Measurements from ENCODE around the gene SLC38A5.

SLC38A5 gene

GRCh38 chrX:48492293-48492910 lies 22.3 kb upstream of the SLC38A5 start:
- in situ Hi-C loops (cut with MboI; ENCODE audit: low sequenced_read_pairs): no loop called here

- in situ Hi-C loops (cut with MboI; ENCODE audit: low sequenced_read_pairs): no loop called here
Measured at GRCh38 chrX:48491809-48492208, 21.7 kb upstream of the SLC38A5 start.

GRCh38 chrX:48490661-48491060 lies 20.6 kb upstream of the SLC38A5 start:
- in situ Hi-C loops (cut with MboI; ENCODE audit: low sequenced_read_pairs): no loop called here

- in situ Hi-C loops (cut with MboI; ENCODE audit: low sequenced_read_pairs): no loop called here
Measured at GRCh38 chrX:48489892-48490291, 19.8 kb upstream of the SLC38A5 start.

GRCh38 chrX:48489296-48489695 lies 19.2 kb upstream of the SLC38A5 start:
- in situ Hi-C loops (cut with MboI; ENCODE audit: low sequenced_read_pairs): no loop called here

GRCh38 chrX:48488034-48488433 lies 18.0 kb upstream of the SLC38A5 start:
- in situ Hi-C loops (cut with MboI; ENCODE audit: low sequenced_read_pairs): no loop called here

- in situ Hi-C loops (cut with MboI; ENCODE audit: low sequenced_read_pairs): no loop called here
Measured at GRCh38 chrX:48487362-48487798, 17.3 kb upstream of the SLC38A5 start.

- in situ Hi-C loops (cut with MboI; ENCODE audit: low sequenced_read_pairs): no loop called here
Measured at GRCh38 chrX:48482526-48482925, 12.5 kb upstream of the SLC38A5 start.

GRCh38 chrX:48480583-48480982 lies 10.5 kb upstream of the SLC38A5 start:
- in situ Hi-C loops (cut with MboI; ENCODE audit: low sequenced_read_pairs): no loop called here

GRCh38 chrX:48480142-48480541 lies 10.1 kb upstream of the SLC38A5 start:
- in situ Hi-C loops (cut with MboI; ENCODE audit: low sequenced_read_pairs): no loop called here

GRCh38 chrX:48478806-48479205 lies 8.7 kb upstream of the SLC38A5 start:
- in situ Hi-C loops (cut with MboI; ENCODE audit: low sequenced_read_pairs): no loop called here

- in situ Hi-C loops (cut with MboI; ENCODE audit: low sequenced_read_pairs): no loop called here
Measured at GRCh38 chrX:48477960-48478755, 8.1 kb upstream of the SLC38A5 start.

GRCh38 chrX:48476919-48477318 lies 6.9 kb upstream of the SLC38A5 start:
- in situ Hi-C loops (cut with MboI; ENCODE audit: low sequenced_read_pairs): no loop called here

- in situ Hi-C loops (cut with MboI; ENCODE audit: low sequenced_read_pairs): no loop called here
Measured at GRCh38 chrX:48475774-48476577, 5.9 kb upstream of the SLC38A5 start, which contains the start of gene FTSJ1. TSS of gene FTSJ1 (plus strand) at chrX:48476199. CDS start at chrX:48478048, 1,849 bp downstream.

- in situ Hi-C loops (cut with MboI; ENCODE audit: low sequenced_read_pairs): no loop called here
Measured at GRCh38 chrX:48475296-48475695, 5.2 kb upstream of the SLC38A5 start.

- in situ Hi-C loops (cut with MboI; ENCODE audit: low sequenced_read_pairs): no loop called here
Measured at GRCh38 chrX:48474581-48474980, 4.5 kb upstream of the SLC38A5 start.

- in situ Hi-C loops (cut with MboI; ENCODE audit: low sequenced_read_pairs): no loop called here
Measured at GRCh38 chrX:48474127-48474526, 4.1 kb upstream of the SLC38A5 start.

GRCh38 chrX:48473704-48473990 lies 3.6 kb upstream of the SLC38A5 start:
- in situ Hi-C loops (cut with MboI; ENCODE audit: low sequenced_read_pairs): no loop called here

GRCh38 chrX:48472851-48473703 lies 3.0 kb upstream of the SLC38A5 start:
- in situ Hi-C loops (cut with MboI; ENCODE audit: low sequenced_read_pairs): no loop called here

GRCh38 chrX:48472225-48472624 lies 2.2 kb upstream of the SLC38A5 start:
- in situ Hi-C loops (cut with MboI; ENCODE audit: low sequenced_read_pairs): no loop called here

- in situ Hi-C loops (cut with MboI; ENCODE audit: low sequenced_read_pairs): no loop called here
Measured at GRCh38 chrX:48471504-48471903, 1.4 kb upstream of the SLC38A5 start.
